Muscle of arm (tissue), 12 donors: ENCODE results near the gene STH. TPM values are rescaled to one million over a fixed set of nuclear protein-coding genes. Genes with fewer than 3 reads are reported as not detected.

Source experiments
- DNase-seq: peaks from one replicate; pipeline ENCODE4 v3.0.0-alpha.2; 2013
- polyA plus RNA-seq, 12 donors: library from polyadenylated mRNA; unstranded; fragments of 120-200 nt; gene quantifications; one replicate each; pipeline ENCODE4 v1.2.1, GENCODE V29; 2013; ENCODE audit not compliant: insufficient read length in 12 of 12

STH gene
- polyA plus RNA-seq, 12 donors, result 0.57 TPM; not detected in 11

DNA sequence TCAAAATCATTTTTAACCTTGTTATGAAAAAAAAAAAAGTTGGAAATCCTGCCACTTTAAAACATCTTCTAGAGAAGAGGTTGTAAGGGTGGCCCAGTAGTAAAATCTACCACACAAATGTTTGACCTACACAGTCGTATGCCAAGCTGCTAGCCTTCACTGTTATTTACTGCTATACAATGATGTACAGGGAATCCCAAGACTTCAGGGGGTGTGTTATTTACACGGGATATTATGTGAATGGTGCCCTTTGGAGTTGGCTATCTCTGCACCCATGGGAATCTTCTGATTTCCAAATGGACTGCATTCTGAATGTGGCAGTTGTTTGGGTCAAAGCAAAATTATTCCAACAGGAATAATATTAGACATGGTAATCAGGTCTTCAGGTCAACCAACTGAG is 45.9 kb downstream of the STH start:
- no peak for DNase-seq

GRCh38 chr17:46045639-46046038 is 46.6 kb downstream of the STH start:
- no peak for DNase-seq

- DNase-seq, result no peak
These were observed 47.9 kb downstream of the STH start for GRCh38 chr17:46046957-46047356.

GRCh38 chr17:46047398-46047797 is 48.3 kb downstream of the STH start:
- no peak for DNase-seq

- DNase-seq, result no peak
These were observed 48.8 kb downstream of the STH start for GRCh38 chr17:46047856-46048255.

Other genes starting within 250 kb of the STH start
- gene CRHR1, start 214.9 kb upstream of the STH start, polyA plus RNA-seq, result under 1 TPM in 4 of 12 donors, not detected in 8; 0.27 to 0.72 (median 0.40) TPM
- not detected for gene SPPL2C, start 154.4 kb upstream of the STH start, polyA plus RNA-seq
- 10 to 100 TPM in 4 of 12 donors, 1 to 10 TPM in 7, not detected in 1; 4.4 to 14.4 (median 9.0) TPM for gene MAPT, start 104.7 kb upstream of the STH start, polyA plus RNA-seq
- 10 to 100 TPM in 11 of 12 donors, not detected in 1; 30.6 to 82.6 (median 41.5) TPM for gene KANSL1, start 194.2 kb downstream of the STH start, polyA plus RNA-seq